CD4-positive, alpha-beta T cell treated with Interleukin-21 for 1 hour (primary cell): ENCODE results near the gene HOXD9.

ENCODE experiments used
- DNase-seq: peaks from one replicate; pipeline ENCODE4 v3.0.0-alpha.2; 2020

The HOXD9 gene

DNA sequence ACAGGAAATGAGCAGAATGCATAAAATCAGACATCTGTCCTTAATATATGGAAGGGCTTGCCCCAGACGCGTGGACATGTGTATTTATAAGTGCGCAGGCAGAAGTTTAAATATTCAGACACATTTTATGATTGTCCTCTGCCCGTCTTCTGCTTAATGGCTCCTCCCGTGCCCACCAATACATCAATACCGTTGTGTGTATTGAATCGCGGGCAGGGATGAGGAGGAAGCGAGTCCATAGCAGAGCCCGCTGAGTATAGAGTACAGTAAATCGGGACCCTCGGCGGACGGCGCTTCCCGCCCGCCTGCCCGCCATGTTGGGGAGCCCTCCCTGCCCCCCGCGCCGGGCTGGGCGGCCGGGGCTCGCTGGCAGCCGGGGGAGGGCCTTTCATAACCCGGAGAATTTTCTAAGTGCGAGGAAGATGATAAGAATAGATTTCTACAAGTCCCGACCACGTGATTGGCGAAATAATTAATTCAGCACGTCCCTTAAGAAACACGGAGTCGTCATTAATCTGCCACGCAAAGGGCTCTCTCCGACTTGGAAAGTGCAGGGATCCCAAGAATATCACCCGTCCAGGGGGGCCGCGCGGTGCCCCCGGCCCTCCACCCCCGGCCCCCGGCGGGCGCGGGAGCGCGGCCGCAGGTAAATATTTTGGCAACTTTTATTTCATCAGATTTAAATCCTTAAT lies 34.4 kb downstream of the HOXD9 start, which contains the start of gene HOXD3:
Gene HOXD3, plus strand, starts transcription at position 501 of the 692 bp plus-strand sequence. CDS start 11,808 bp downstream, outside the sequence.
- DNase-seq, result no peak

GRCh38 chr2:176157499-176158185 lies 35.1 kb downstream of the HOXD9 start:
- DNase-seq, result no peak

DNA sequence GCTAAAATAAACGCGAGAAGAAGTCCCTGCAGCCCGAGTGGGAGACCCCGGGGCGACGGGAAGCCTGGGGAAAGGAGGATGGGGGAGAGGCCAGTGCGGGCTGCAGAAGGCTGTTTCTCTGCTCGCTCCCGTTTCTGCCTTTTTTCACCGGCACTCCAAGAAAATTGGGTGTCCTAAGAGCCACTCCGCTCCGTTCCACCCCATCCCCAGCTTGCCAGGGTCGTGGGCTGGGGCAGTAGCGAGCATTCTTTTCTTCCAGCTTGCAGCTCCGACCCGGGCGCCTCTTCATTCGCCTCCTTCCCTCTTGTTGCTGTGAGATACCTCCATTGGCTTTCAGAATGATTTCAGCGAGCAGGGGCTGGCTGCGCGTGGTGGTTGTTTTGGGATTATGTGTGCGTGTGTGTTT lies 35.7 kb downstream of the HOXD9 start:
- DNase-seq, result no peak

DNA sequence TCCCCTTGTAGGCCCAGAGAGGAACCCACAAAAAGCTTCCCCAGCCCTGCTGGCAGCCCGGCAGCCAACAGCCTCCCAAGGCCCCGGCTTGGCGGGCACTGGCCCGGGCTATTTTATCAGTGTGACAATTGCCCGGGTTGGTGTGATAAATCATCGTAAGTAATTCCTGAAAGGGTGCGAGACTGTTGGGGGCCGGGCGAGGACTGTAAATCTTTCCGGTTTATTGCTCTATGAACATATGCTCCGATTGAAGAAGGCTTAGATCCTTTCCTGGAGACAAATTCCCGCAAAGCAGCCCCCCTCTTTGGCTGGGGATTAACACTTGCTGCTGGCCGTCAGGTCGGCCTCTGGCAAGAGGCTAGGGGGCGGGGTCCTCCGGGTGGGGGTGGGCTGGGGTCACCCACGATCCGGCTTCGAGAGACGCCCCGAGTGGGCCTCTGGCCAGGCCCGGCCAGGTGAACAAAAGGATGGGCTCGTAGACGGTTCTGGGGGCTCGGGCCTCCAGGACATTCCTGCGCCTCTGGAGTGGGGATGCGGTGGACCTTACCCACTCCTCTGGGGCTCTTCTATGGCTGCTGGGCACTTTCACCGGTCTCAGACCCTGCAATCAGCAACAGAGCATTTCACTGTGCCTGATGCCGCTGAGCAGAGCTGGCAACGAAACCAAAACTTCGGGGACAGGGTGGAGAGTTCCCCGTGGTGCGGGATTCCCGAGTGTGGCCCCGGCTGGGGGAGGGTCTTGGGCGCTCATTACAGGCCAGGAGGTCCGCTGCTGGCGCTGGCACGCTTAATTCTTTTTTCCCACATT lies 36.5 kb downstream of the HOXD9 start:
- no peak for DNase-seq

GRCh38 chr2:176159663-176160250 lies 37.2 kb downstream of the HOXD9 start:
- DNase-seq, result no peak

DNA sequence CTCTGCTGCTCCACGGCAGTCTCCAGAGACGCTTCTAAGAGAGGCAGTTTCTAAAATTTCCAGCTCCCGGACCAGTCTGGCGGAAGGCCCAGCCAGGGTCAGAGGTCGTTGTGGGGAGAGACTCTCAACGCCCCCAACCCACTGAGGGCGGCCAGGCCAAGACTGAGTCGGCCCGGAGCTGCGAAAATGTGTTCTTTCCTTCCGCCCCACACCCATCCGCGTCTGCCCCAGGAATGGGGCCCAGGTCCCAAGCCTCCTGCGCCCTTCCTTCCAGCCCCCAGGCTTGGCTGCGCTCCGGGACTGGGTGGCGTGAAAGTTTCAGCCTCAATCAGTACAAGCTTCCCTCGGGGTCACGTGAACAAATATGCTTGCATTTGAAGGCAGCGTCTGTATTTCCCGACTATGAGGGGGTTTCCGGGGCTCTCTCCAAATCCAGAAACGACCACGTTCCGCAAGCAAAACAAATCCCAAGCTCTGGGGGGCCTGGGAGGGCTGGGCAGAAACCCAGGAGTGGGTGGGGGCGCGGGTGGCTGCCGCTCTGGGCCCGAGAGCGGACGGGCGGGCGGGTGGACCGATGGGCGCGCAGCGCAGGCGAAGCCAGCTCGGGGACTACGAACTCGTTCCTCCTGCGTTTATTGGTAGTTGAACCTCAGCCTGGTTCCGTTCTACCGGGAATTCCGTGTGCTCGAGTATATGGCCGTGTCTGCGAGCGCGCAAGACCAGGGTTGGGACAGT lies 37.9 kb downstream of the HOXD9 start:
- no peak for DNase-seq

GRCh38 chr2:176160986-176161824 lies 38.7 kb downstream of the HOXD9 start:
- DNase-seq, result no peak

DNA sequence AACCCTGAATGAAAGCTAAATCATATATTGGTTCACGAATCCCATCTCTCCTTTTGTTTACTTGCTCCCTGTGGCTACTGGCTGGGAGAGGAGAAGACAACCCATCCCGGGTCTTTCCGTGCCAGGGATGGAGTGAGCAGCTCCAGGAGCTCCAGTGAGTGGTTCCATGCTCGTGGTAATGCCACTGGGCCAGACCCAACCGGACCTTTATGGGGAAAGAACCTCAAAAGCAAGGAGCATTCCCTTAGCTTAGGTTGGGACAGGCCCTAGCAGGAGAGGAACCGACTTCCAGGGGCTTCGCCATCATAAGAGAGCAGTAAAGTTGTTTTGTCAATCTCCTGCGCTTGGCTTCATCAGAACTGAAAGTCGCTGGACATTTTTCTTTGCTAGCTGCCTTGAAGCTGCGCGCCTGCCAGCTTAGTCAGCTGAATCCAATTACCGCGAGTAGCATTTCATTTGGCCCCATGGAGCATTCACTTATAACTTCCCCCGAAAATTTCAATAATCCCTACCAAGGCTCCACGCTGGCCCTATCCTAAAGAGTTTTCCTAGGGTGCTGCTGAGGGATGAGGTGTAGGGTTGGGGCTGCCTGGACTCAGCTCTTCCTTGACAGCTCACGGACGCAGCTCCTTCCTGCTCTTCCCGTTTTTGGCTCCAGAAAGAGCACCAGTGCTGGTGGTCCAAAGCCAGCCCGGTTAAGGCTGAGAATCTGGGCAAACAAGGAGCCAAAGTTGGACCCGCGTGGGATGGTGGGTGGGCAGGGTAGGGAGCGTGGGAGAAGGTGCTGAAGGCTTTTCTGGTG lies 39.5 kb downstream of the HOXD9 start:
- no peak for DNase-seq

GRCh38 chr2:176162911-176163671 lies 40.6 kb downstream of the HOXD9 start:
- no peak for DNase-seq

- no peak for DNase-seq
Measured at GRCh38 chr2:176163672-176164056, 41.1 kb downstream of the HOXD9 start.

DNA sequence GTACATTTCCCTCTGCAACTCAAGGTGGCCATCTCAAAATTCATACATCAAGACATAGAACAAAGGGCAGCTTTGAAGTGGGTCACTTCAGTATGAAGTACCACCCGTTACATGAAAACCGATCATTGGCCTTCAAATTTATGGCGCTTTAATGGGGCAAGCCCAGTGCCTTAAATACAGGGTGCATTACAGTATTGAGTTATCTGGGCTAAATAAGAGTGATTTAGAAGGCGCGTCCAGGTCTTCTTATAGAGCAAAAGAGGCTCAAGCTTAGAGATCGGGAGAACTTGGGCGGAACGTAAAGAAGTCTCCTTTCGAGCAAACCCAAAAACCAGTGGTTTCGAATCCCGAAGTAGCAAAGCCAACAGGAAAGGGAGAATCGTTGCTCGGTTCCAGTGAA lies 41.7 kb downstream of the HOXD9 start:
- DNase-seq, result no peak

DNA sequence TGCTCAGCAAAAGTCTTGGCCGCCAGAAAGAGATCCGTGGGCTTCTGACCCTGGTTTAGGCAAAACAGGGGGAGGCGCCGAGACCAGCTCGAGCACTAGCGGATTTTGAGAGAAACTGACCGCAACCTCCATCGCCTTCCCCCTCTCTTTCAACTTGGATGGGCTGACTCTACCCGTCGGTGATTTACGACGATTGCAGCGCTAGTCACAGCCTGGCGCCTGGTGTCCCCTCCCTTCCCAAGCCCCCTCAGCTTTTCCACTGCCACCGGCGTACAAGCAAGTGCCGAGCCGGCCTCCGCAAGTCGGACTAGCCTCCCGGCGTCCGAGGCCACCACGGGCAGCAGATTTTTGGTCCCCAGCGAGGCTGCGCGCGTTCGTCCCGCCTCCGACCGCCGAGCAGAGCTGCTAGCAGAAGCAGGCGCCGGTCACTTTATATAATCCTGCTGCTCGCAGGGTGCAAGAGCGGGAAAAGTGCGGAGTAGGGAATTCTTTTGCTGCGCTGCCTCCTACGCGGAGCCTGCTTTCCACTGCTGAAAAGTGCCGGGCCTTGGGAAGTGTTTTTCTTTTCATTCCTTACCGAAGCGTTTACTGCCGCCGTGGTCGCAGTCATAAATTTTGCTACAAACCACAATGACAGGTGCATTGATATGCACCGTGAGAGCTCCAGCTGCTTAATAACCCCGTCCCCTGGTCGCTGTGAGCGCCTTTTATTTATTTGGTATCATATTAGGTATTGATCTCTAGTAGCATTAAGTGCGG lies 42.3 kb downstream of the HOXD9 start:
- DNase-seq, result no peak

- no peak for DNase-seq
Measured at GRCh38 chr2:176165370-176166050, 43.0 kb downstream of the HOXD9 start.

GRCh38 chr2:176166272-176166671 lies 43.8 kb downstream of the HOXD9 start:
- no peak for DNase-seq

GRCh38 chr2:176167398-176167797 lies 44.9 kb downstream of the HOXD9 start:
- no peak for DNase-seq

DNA sequence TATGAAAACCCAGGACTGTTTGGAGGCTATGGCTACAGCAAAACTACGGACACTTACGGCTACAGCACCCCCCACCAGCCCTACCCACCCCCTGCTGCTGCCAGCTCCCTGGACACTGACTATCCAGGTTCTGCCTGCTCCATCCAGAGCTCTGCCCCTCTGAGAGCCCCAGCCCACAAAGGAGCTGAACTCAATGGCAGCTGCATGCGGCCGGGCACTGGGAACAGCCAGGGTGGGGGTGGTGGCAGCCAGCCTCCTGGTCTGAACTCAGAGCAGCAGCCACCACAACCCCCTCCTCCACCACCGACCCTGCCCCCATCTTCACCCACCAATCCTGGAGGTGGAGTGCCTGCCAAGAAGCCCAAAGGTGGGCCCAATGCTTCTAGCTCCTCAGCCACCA lies 46.7 kb downstream of the HOXD9 start:
- no peak for DNase-seq

- no peak for DNase-seq
Measured at GRCh38 chr2:176169711-176170110, 47.2 kb downstream of the HOXD9 start.

GRCh38 chr2:176170602-176171305 lies 48.2 kb downstream of the HOXD9 start:
- no peak for DNase-seq
